ENCODE results near the gene RIC1.

- TF ChIP-seq CTCF (IDR thresholded peaks at IDR 0.05; ENCODE audit: insufficient read depth, low read length), result no peak
- TF ChIP-seq POLR2AphosphoS5 (IDR thresholded peaks at IDR 0.05; ENCODE audit: low read depth), result no peak
- TF ChIP-seq REST (IDR thresholded peaks at IDR 0.05; ENCODE audit: insufficient replicate concordance, low read depth), result no peak
- no peak for TF ChIP-seq GABPA (IDR thresholded peaks at IDR 0.05; ENCODE audit: low read depth)
These were observed 89.6 kb downstream of the RIC1 start for GRCh38 chr9:5718296-5719032.

Measured in HL-60 (cell line).